Kidney (tissue), 14 donors: ENCODE measurements around the gene ANKRD60. TPM values are rescaled to one million over a fixed set of nuclear protein-coding genes. Genes with fewer than 3 reads are reported as not detected.

ENCODE experiments used
- DNase-seq, 5 donors: peaks; one replicate each; pipeline ENCODE4 v3.0.0-alpha.2; 2013 to 2020
- FAIRE-seq: peaks from 2 replicates; lab custom pipeline; 2012; peaks lifted over from hg19 to GRCh38; lab: Jason Lieb, UNC
- H3K27ac ChIP-seq, 2 donors: one replicate each; pipeline ENCODE4 v1.7.0; 2013; ENCODE audit warnings: low read depth in 2 of 2, low read length in 2 of 2, inconsistent platforms in 1 of 2
- H3K27me3 ChIP-seq: one replicate; pipeline ENCODE4 v1.7.1; 2013; ENCODE audit warnings: low read length, inconsistent platforms; ENCODE audit not compliant: control insufficient read depth, insufficient read depth
- H3K36me3 ChIP-seq, 3 donors: one replicate each; pipeline versions ENCODE4 v1.7.0 to v1.7.1; 2013; ENCODE audit warnings: low read length in 3 of 3, control low read depth in 1 of 3, inconsistent platforms in 1 of 3; ENCODE audit not compliant: insufficient read depth in 3 of 3, control insufficient read depth in 2 of 3
- H3K4me1 ChIP-seq, 3 donors: one replicate each; pipeline versions ENCODE4 v1.7.0 to v1.7.1; 2013; ENCODE audit warnings: low read length in 3 of 3, inconsistent platforms in 1 of 3, low read depth in 1 of 3; ENCODE audit not compliant: control insufficient read depth in 2 of 3, insufficient read depth in 2 of 3
- H3K4me3 ChIP-seq, 3 donors: one replicate each; pipeline versions ENCODE4 v1.7.0 to v1.8.1; 2013; ENCODE audit warnings: low read length in 3 of 3, control low read depth in 1 of 3, inconsistent platforms in 1 of 3
- H3K9ac ChIP-seq, 3 donors: one replicate each; pipeline versions ENCODE4 v1.7.0 to v1.7.1; 2013; ENCODE audit warnings: low read length in 3 of 3, control low read depth in 1 of 3, inconsistent platforms in 1 of 3
- H3K9me3 ChIP-seq, 3 donors: one replicate each; pipeline versions ENCODE4 v1.7.0 to v1.7.1; 2013; ENCODE audit warnings: low read length in 3 of 3, control low read depth in 1 of 3, inconsistent platforms in 1 of 3; ENCODE audit not compliant: control insufficient read depth in 2 of 3, insufficient read depth in 1 of 3
- CTCF ChIP-seq: IDR thresholded peaks from 3 replicates; pipeline ENCODE4 v1.5.1; 2012; ENCODE audit warnings: mild to moderate bottlenecking, moderate library complexity, borderline replicate concordance; ENCODE audit not compliant: insufficient read depth; ENCODE audit errors: extremely low read depth
- intact Hi-C: fragments of 100-400 bp; cut with DNase I; formaldehyde crosslinking; loops from one replicate; pipeline ENCODE4 v1.11.1; 2022
- polyA plus RNA-seq: library from polyadenylated mRNA; stranded (reverse); fragments of 350-450 nt; fragmentation: Illumina TruSeq; extraction: RNeasy Lipid Tissue Mini Kit (QIAGEN cat#74804); gene quantifications from one replicate; pipeline ENCODE4 v1.2.3, GENCODE V29; 2014; ENCODE audit warnings: low read depth, low replicate concordance; ENCODE audit not compliant: insufficient read depth
- total RNA-seq: library from RNA; stranded (reverse); fragmentation: NEBNext Ultra II Directional; extraction: Animal tissue kit (Norgen Biotek cat#: 25700); gene quantifications from one replicate; pipeline ENCODE4 v1.2.1, GENCODE V29; 2021
- donor health status: control.
- donor health status: control.
- donor health status: control.
- donor health status: control.
- donor health status: control.
- donor health status: DM: yes; HTN: yes; CAD: no.
- donor health status: Normal renal cell carcinoma (clear cell type).

The ANKRD60 gene
- total and polyA plus RNA-seq, 2 donors from 2014 or later = not detected

GRCh38 chr20:58274384-58274783, 45.9 kb upstream of the ANKRD60 start:
- intact Hi-C loops = no loop called here
- Histone ChIP-seq H3K27ac (no peak overlapping the region), H3K9me3 (no peaks in the 10 kb centered on the region), H3K4me3 (no peak overlapping the region), H3K36me3 (peaks cover 0 to 4% (median 0%) of the 10 kb centered on the region in 3 donors), H3K4me1 (peaks cover 0 to 3% (median 0%) of the 10 kb centered on the region in 3 donors), H3K9ac (no peak overlapping the region), H3K27me3 (no peaks in the 10 kb centered on the region)
- DNase-seq = no peak
- FAIRE-seq = no peak
- no peak for TF ChIP-seq CTCF

DNA sequence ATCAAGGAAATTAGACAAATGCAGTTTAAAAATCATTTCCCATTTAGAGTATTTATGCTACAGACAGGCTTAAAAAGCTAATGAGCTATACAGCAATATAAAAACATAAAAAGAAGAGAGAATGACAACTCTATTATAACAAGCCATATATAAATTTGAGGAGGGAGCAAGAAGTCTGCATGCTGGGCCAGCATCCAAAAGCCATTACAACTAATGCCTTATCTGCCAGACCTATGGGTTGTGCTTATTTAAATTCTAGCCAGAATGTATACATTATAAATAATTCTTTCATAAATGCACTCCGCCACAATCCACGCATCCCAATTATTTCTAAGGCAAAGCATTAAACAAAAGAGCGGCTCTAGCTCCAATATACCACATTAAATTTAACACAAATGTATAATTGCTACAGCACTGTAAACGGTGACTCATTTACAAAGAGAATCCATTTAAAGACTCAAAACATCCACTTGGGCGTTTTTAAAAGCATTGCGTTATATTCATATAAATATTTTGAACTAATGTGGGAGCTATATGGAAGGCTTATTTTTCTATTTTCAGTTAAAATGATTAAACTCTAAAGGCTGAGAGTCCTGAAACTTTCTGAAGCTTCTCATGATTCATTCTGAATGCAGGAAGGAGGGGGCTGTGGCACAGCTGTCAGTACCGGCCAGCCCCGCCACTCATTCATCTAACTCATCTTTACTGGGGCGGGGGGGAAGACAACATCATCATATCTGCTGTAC, 43.3 kb upstream of the ANKRD60 start:
- no peak for FAIRE-seq
- H3K4me1 ChIP-seq = peaks cover 0 to 4% (median 0%) of the 10 kb centered on the region in 3 donors
- TF ChIP-seq CTCF = no peak
- no peaks in the 10 kb centered on the region for H3K27me3 ChIP-seq
- DNase-seq = peak in 3 of 5 donors; percentile 23 to 75 (median 51)
- no peak overlapping the region for H3K27ac ChIP-seq
- H3K36me3 ChIP-seq = peaks cover 0 to 22% (median 3%) of the 10 kb centered on the region in 3 donors
- H3K4me3 ChIP-seq = no peak overlapping the region
- intact Hi-C loops = no loop called here
- no peaks in the 10 kb centered on the region for H3K9me3 ChIP-seq
- H3K9ac ChIP-seq = no peak overlapping the region

DNA sequence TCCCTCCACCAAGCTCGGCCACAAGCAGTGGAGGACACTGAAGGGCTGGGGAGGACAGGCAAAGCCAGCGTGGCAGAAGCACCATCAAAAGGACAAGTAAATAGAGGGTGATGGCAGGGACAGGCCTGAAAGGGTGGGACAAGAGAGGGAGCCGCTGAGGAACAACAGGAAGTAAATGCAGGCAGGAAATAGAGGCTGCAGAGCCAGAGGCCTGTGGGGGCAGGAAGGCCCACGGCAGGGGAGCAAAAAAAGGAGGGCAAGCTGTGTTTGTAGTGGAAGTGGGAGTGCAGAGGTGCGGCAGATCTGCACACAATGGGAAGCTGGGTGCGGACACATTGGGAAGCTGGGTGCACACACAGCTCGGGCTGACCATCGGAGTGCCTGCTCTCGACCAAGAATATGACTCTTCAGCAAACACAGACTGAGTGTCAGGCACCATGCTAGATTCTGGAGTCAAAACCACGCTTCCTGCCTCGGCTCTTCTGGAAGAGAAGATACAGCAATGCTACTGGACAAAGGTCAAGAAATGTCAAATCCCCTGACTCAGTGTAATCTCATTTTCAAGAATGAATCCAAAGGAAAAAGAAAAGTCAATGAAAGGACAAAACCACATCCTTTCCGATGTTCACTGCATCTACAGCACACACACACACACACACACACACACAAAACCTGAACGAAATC, 40.6 kb upstream of the ANKRD60 start:
- H3K36me3 ChIP-seq = peaks cover 0 to 35% (median 6%) of the 10 kb centered on the region in 3 donors
- DNase-seq = no peak
- no peak for FAIRE-seq

More for the DNA sequence above, 40.6 kb upstream of the ANKRD60 start:
- TF ChIP-seq CTCF = no peak
- H3K4me1 ChIP-seq = peaks cover 0 to 2% (median 0%) of the 10 kb centered on the region in 3 donors
- H3K9ac ChIP-seq = no peak overlapping the region
- no peaks in the 10 kb centered on the region for H3K9me3 ChIP-seq
- no peaks in the 10 kb centered on the region for H3K27me3 ChIP-seq
- no peak overlapping the region for H3K27ac ChIP-seq
- no peak overlapping the region for H3K4me3 ChIP-seq
- intact Hi-C loops = no loop called here
